PC-9 (cell line): Measurements from ENCODE around the gene ANKS6. TPM values are rescaled to one million over a fixed set of nuclear protein-coding genes. Genes with fewer than 3 reads are reported as not detected.

Experiments used
- BruUV-seq: library from RNA; stranded (reverse); fragments of 400-500 nt; replicated peaks from 2 replicates; lab custom pipeline; 2021; lab: Mats Ljungman, UMichigan
- CTCF ChIA-PET: fragments of 300-600 bp; sonication (Branson Sonifier 250); formaldehyde crosslinking; loops from one replicate; lab custom pipeline; 2022; ENCODE audit warnings: antibody characterized with exemption; lab: Charles Lee
- POLR2A ChIA-PET: fragments of 300-600 bp; sonication (Branson Sonifier 250); formaldehyde crosslinking; loops from one replicate; lab custom pipeline; 2022; ENCODE audit warnings: antibody characterized with exemption; ENCODE audit not compliant: unreplicated experiment; lab: Charles Lee
- DNase-seq, 2 experiments: peaks; one replicate each; pipeline versions ENCODE4 v3.0.0 to v3.0.0-alpha.2; 2015 to 2022; ENCODE audit warnings: mixed read lengths in 1 of 2
- H2AFZ ChIP-seq: fragments of 200-600 bp; sonication (generic); 2 replicates; pipeline ENCODE4 v1.8.1; 2017; ENCODE audit warnings: antibody characterized with exemption
- H3F3A ChIP-seq: fragments of 200-600 bp; sonication (generic); 2 replicates; pipeline ENCODE4 v1.8.1; 2017; ENCODE audit warnings: antibody characterized with exemption, mild to moderate bottlenecking, low read depth; ENCODE audit not compliant: insufficient read depth
- H3K27ac ChIP-seq: fragments of 200-600 bp; sonication (generic); 2 replicates; pipeline ENCODE4 v1.6.1; 2016; ENCODE audit warnings: mixed run types
- H3K27me3 ChIP-seq: fragments of 200-600 bp; sonication (generic); 2 replicates; pipeline ENCODE4 v1.6.1; 2016; ENCODE audit warnings: low read depth, mixed run types; ENCODE audit not compliant: insufficient read depth
- H3K36me3 ChIP-seq: fragments of 200-600 bp; sonication (generic); 2 replicates; pipeline ENCODE4 v1.6.1; 2016; ENCODE audit warnings: low read depth, mixed run types
- H3K4me1 ChIP-seq: fragments of 200-600 bp; sonication (generic); replicated peaks from 2 replicates; pipeline ENCODE4 v1.6.1; 2016; ENCODE audit warnings: mixed run types; ENCODE audit not compliant: insufficient read depth
- H3K4me2 ChIP-seq: fragments of 200-600 bp; sonication (generic); 2 replicates; pipeline ENCODE4 v1.6.1; 2017; ENCODE audit warnings: mixed run types
- H3K4me3 ChIP-seq: fragments of 200-600 bp; sonication (generic); 2 replicates; pipeline ENCODE4 v1.6.1; 2016; ENCODE audit warnings: mixed run types
- H3K79me2 ChIP-seq: fragments of 200-600 bp; sonication (generic); 2 replicates; pipeline ENCODE4 v1.6.1; 2017; ENCODE audit warnings: low read depth, mixed run types
- H3K9me2 ChIP-seq: fragments of 200-600 bp; sonication (generic); 2 replicates; pipeline ENCODE4 v1.8.1; 2017; ENCODE audit warnings: mild to moderate bottlenecking; ENCODE audit not compliant: insufficient read depth
- H3K9me3 ChIP-seq: fragments of 200-600 bp; sonication (generic); 2 replicates; pipeline ENCODE4 v1.8.1; 2016; ENCODE audit warnings: low read depth; ENCODE audit not compliant: insufficient read depth
- H4K20me1 ChIP-seq: fragments of 200-600 bp; sonication (generic); 2 replicates; pipeline ENCODE4 v1.8.1; 2017; ENCODE audit not compliant: insufficient read depth
- CTCF ChIP-seq: fragments of 200-600 bp; sonication (generic); conservative IDR thresholded peaks from 2 replicates; pipeline ENCODE4 v1.6.1; 2017; ENCODE audit warnings: mixed run types, antibody characterized with exemption, mild to moderate bottlenecking, moderate library complexity
- EZH2 ChIP-seq: fragments of 200-600 bp; sonication (generic); IDR thresholded peaks from 2 replicates; pipeline ENCODE4 v1.8.0; 2017; ENCODE audit warnings: antibody characterized with exemption, low read depth
- intact Hi-C: fragments of 100-400 bp; cut with micrococcal nuclease; formaldehyde crosslinking; loops from one replicate; pipeline ENCODE4 v1.10.0; 2022; ENCODE audit not compliant: unreplicated experiment
- total RNA-seq: library from RNA; stranded (reverse); gene quantifications from 2 replicates; pipeline ENCODE4 v1.2.3, GENCODE V29; 2021

ANKS6 gene
- total RNA-seq, 1 experiment from 2014 or later: 74.7 TPM

GRCh38 chr9:98768344-98768743 is 28.0 kb downstream of the ANKS6 start:
- TF ChIP-seq EZH2: no peak
- no peak for TF ChIP-seq CTCF
- CTCF ChIA-PET: no interaction called here
- Histone ChIP-seq H3K9me3 (no peaks in the 10 kb centered on the region), H3K36me3 (peaks cover 39% of the 10 kb centered on the region), H3K27ac (no peak overlapping the region), H2AFZ (no peak overlapping the region), H4K20me1 (no peaks in the 10 kb centered on the region), H3K4me2 (no peak overlapping the region), H3K4me3 (no peak overlapping the region), H3K4me1 (peaks cover 13% of the 10 kb centered on the region; the same call in 1 of the 2 replicates), H3K27me3 (no peaks in the 10 kb centered on the region), H3F3A (peaks cover 6% of the 10 kb centered on the region), H3K9me2 (no peaks in the 10 kb centered on the region), H3K79me2 (no peaks in the 10 kb centered on the region)
- intact Hi-C loops: loop anchor here (1.0 kb wide), 1 partner anchor 21 kb away; no protein-coding TSS in a partner anchor
- POLR2A ChIA-PET: no interaction called here
- DNase-seq: no peak
- BruUV-seq: no TSS peak

GRCh38 chr9:98767915-98768314 is 28.4 kb downstream of the ANKS6 start:
- Histone ChIP-seq H3K27me3 (no peaks in the 10 kb centered on the region), H3K79me2 (no peaks in the 10 kb centered on the region), H3F3A (peaks cover 6% of the 10 kb centered on the region), H2AFZ (no peak overlapping the region), H3K4me1 (peaks cover 13% of the 10 kb centered on the region; the same call in 1 of the 2 replicates), H3K9me2 (no peaks in the 10 kb centered on the region), H3K4me3 (no peak overlapping the region), H3K4me2 (no peak overlapping the region), H3K27ac (no peak overlapping the region), H3K36me3 (peaks cover 38% of the 10 kb centered on the region), H4K20me1 (no peaks in the 10 kb centered on the region), H3K9me3 (no peaks in the 10 kb centered on the region)
- DNase-seq: no peak
- POLR2A ChIA-PET: no interaction called here
- CTCF ChIA-PET: no interaction called here
- intact Hi-C loops: loop anchor here (1.0 kb wide), 1 partner anchor 21 kb away; no protein-coding TSS in a partner anchor
- no TSS peak for BruUV-seq
- TF ChIP-seq CTCF (no peak), EZH2 (no peak)

- Histone ChIP-seq H3K9me2 (no peaks in the 10 kb centered on the region), H3K36me3 (peaks cover 41% of the 10 kb centered on the region), H3K79me2 (no peaks in the 10 kb centered on the region), H3K27me3 (no peaks in the 10 kb centered on the region), H3K4me1 (peaks cover 13% of the 10 kb centered on the region; the same call in 1 of the 2 replicates), H3K4me3 (no peak overlapping the region), H3K27ac (no peak overlapping the region), H4K20me1 (no peaks in the 10 kb centered on the region), H3K4me2 (no peak overlapping the region), H3F3A (peaks cover 6% of the 10 kb centered on the region), H2AFZ (no peak overlapping the region), H3K9me3 (no peaks in the 10 kb centered on the region)
- TF ChIP-seq EZH2 (no peak), CTCF (no peak)
- BruUV-seq: no TSS peak
- ChIA-PET POLR2A (interaction anchor here (0.6 kb wide), 1 partner anchor 686 kb away, joined by 4 read pairs; no protein-coding TSS in a partner anchor), CTCF (no interaction called here)
- intact Hi-C loops: no loop called here
- no peak for DNase-seq
Measured at GRCh38 chr9:98767196-98767595, 29.2 kb downstream of the ANKS6 start.
